Tibial nerve (tissue), 4 donors: Measurements from ENCODE around the gene RPRM. TPM values are rescaled to one million over a fixed set of nuclear protein-coding genes. Genes with fewer than 3 reads are reported as not detected.

Source experiments
- DNase-seq, 2 donors: peaks; one replicate each; pipeline ENCODE4 v3.0.0-alpha.2; 2019; ENCODE audit warnings: low spot score in 2 of 2
- H3K27ac ChIP-seq, 4 donors: fragments of 200-600 bp; sonication (generic) in 3 of 4; one replicate each; pipeline ENCODE4 v1.5.1; 2017 to 2019; ENCODE audit warnings: mild to moderate bottlenecking in 1 of 4
- H3K27me3 ChIP-seq, 2 donors: fragments of 200-600 bp; sonication (generic) in 1 of 2; one replicate each; pipeline versions ENCODE4 v1.5.1 to v1.6.0; 2017 to 2019
- H3K36me3 ChIP-seq, 3 donors: fragments of 200-600 bp; sonication (generic); one replicate each; pipeline ENCODE4 v1.5.1; 2018 to 2019
- H3K4me1 ChIP-seq, 4 donors: fragments of 200-600 bp; sonication (generic) in 3 of 4; one replicate each; pipeline ENCODE4 v1.5.1; 2017 to 2019
- H3K4me3 ChIP-seq, 4 donors: fragments of 200-600 bp; sonication (generic) in 3 of 4; one replicate each; pipeline ENCODE4 v1.5.1; 2017 to 2019; ENCODE audit warnings: mild to moderate bottlenecking in 1 of 4, moderate library complexity in 1 of 4
- H3K9me3 ChIP-seq, 4 donors: fragments of 200-600 bp; sonication (generic) in 3 of 4; one replicate each; pipeline ENCODE4 v1.5.1; 2017 to 2019
- EP300 ChIP-seq, 2 donors: sonication (generic); formaldehyde crosslinking; IDR thresholded peaks; one replicate each; pipeline ENCODE4 v1.6.1; 2017; ENCODE audit warnings: antibody characterized with exemption in 2 of 2, mild to moderate bottlenecking in 1 of 2
- POLR2A ChIP-seq, 2 donors: fragments of 450-650 bp; IDR thresholded peaks; one replicate each; pipeline ENCODE4 v1.6.1; 2017; ENCODE audit warnings: antibody characterized with exemption in 2 of 2, mild to moderate bottlenecking in 2 of 2, moderate library complexity in 2 of 2
- WGBS, 2 donors: methylation state at CpG; one replicate each; pipeline ENCODE4 v1.1.5; 2018; 5-methylcytosine and 5-hydroxymethylcytosine counted together
- total RNA-seq, 4 donors: library from RNA; depleted of rRNA; stranded (reverse); fragments of >200 nt; gene quantifications; one replicate each; pipeline ENCODE4 v1.1.0, GENCODE V29; 2016
- TF ChIP-seq, protein P1 (sequence below), 5 experiments: fragments of 200-600 bp in 3 of 5; fragments of 450-650 bp in 2 of 5; sonication (generic) in 3 of 5; IDR thresholded peaks; one replicate each; pipeline ENCODE4 v1.5.1; 2016 to 2019; ENCODE audit warnings: antibody characterized with exemption in 5 of 5, mild to moderate bottlenecking in 3 of 5, moderate library complexity in 2 of 5

RPRM gene
- total RNA-seq, 4 donors from 2014 or later: not detected

DNA sequence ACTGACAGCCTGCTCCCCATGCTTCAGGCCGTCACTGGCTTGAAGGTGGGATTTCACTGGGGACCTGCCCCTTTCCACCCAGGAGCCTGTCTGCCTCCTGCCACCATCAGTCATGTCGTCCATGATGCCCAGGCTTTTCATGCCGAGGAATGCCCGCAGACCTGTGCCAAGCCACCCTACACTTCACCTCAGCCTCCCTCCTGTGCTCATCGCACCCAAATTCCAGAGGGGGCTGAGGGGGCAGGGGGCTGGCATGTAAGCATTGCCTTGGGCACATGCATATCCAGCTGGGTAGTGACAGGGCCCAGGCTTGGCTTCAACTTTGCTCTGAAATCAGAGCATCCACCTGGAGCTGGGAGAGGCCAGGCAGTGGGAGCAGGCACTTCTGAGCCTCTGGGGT, 20.9 kb upstream of the RPRM start:
- Histone ChIP-seq H3K36me3 (no peaks in the 10 kb centered on the region), H3K27me3 (no peaks in the 10 kb centered on the region), H3K9me3 (peaks cover 0 to 3% (median 0%) of the 10 kb centered on the region in 4 donors), H3K4me1 (no peaks in the 10 kb centered on the region), H3K4me3 (no peak overlapping the region), H3K27ac (no peak overlapping the region)
- no peak for DNase-seq
- TF ChIP-seq, protein P1, sequence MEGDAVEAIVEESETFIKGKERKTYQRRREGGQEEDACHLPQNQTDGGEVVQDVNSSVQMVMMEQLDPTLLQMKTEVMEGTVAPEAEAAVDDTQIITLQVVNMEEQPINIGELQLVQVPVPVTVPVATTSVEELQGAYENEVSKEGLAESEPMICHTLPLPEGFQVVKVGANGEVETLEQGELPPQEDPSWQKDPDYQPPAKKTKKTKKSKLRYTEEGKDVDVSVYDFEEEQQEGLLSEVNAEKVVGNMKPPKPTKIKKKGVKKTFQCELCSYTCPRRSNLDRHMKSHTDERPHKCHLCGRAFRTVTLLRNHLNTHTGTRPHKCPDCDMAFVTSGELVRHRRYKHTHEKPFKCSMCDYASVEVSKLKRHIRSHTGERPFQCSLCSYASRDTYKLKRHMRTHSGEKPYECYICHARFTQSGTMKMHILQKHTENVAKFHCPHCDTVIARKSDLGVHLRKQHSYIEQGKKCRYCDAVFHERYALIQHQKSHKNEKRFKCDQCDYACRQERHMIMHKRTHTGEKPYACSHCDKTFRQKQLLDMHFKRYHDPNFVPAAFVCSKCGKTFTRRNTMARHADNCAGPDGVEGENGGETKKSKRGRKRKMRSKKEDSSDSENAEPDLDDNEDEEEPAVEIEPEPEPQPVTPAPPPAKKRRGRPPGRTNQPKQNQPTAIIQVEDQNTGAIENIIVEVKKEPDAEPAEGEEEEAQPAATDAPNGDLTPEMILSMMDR (IDR thresholded peaks at IDR 0.05): no peak
- no peak for TF ChIP-seq POLR2A (IDR thresholded peaks at IDR 0.05)
- no peak for TF ChIP-seq EP300 (IDR thresholded peaks at IDR 0.05)
- 88 to 92% methylated on average over 5 of the region's 5 CpGs for WGBS, 2 donors

DNA sequence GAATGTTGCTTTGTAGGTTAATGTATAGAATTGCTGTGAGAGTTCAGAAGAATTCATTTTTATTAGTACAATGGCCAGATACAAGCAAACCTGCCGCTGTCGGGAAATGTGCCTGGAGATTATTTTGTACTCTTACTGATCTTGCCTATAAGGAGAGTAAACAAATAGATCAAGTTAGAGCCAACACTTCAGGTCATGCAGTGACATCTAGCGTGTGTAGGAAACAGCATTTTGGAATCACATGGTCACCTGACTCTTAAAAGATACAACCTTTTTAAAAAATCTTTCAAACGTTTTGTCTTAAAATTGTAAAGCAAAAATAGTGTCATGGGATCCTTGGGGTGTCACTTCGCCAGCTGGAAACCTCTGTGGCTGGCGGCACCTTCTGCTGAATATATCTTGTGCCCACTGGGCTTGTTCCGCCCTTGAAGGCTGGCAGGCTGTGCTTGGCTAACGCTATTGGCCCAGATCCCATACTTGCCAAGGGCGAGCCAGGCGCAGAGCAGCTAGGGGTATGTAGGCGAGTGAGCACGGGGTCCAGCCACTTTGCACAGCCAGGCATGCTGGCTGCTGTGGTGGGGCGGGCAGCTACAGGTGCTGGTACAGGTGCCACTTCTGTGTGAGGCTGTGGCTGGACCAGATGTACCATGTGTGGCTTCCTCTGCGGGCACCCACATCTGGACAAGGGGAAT, 19.5 kb upstream of the RPRM start:
- H3K4me1 ChIP-seq: no peaks in the 10 kb centered on the region
- TF ChIP-seq EP300 (IDR thresholded peaks at IDR 0.05) (no peak), POLR2A (IDR thresholded peaks at IDR 0.05) (no peak)
- TF ChIP-seq, protein P1 (IDR thresholded peaks at IDR 0.05): no peak
- no peak overlapping the region for H3K27ac ChIP-seq
- no peak for DNase-seq
- no peaks in the 10 kb centered on the region for H3K36me3 ChIP-seq
- WGBS, 2 donors: 86% methylated on average over 10 to 14 of the region's 14 CpGs
- no peaks in the 10 kb centered on the region for H3K27me3 ChIP-seq
- no peaks in the 10 kb centered on the region for H3K9me3 ChIP-seq
- H3K4me3 ChIP-seq: no peak overlapping the region

GRCh38 chr2:153495725-153496124, 17.2 kb upstream of the RPRM start:
- H3K27me3 ChIP-seq: no peaks in the 10 kb centered on the region
- H3K9me3 ChIP-seq: no peaks in the 10 kb centered on the region
- H3K36me3 ChIP-seq: no peaks in the 10 kb centered on the region
- no peak for DNase-seq
- 4 to 20% methylated on average over 1 of the region's 1 CpG for whole genome bisulfite sequencing, 2 donors
- H3K4me1 ChIP-seq: no peaks in the 10 kb centered on the region
- H3K4me3 ChIP-seq: no peak overlapping the region
- no peak overlapping the region for H3K27ac ChIP-seq
- TF ChIP-seq EP300 (IDR thresholded peaks at IDR 0.05): no peak
- TF ChIP-seq, protein P1 (IDR thresholded peaks at IDR 0.05): no peak
- TF ChIP-seq POLR2A (IDR thresholded peaks at IDR 0.05): no peak

DNA sequence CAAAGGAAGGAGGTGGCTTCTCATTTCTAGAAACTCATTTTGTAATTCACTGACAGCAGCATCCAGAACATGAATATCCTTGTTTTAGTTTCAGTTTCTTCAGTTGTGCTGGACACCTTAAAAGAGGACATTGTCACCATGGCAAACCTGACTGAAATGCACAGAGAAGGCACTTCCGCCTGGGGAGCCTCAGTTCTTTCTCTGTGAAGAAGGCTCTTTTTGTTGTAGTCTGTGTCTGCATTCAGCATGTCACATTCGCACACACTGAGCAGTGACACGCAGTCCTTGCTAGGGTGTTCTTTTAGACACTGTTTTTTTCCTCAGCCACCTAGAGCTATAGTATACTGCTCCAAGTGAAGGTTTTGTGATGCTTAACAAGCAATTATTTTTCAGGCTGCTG, 9.5 kb upstream of the RPRM start:
- WGBS, 2 donors: 56 to 59% methylated on average over 3 of the region's 3 CpGs
- Histone ChIP-seq H3K4me3 (no peak overlapping the region), H3K27ac (no peak overlapping the region)

DNA sequence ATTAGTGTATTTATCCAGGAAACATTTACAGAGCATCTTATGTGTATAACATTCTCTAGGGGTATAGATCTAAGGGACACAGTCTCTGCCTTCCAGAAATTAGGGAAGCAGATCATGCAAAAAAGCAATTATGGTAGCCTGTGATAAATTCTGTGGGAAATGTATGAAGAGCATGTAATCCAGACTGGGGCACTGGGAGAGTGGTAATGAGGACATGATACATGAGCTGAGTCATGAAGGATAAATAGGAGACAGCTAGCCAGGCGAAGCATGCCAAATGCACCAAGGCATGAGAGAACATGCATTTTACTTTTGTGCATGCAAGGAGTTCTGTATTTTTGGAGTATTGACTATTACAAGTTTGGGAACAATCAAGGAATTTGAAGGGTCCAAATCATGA, 8.9 kb upstream of the RPRM start:
- H3K27ac ChIP-seq: no peak overlapping the region
- no peaks in the 10 kb centered on the region for H3K9me3 ChIP-seq
- 77 to 78% methylated on average over 1 of the region's 1 CpG for WGBS, 2 donors
- no peaks in the 10 kb centered on the region for H3K27me3 ChIP-seq
- no peak for DNase-seq
- H3K4me1 ChIP-seq: no peaks in the 10 kb centered on the region
- H3K4me3 ChIP-seq: no peak overlapping the region
- TF ChIP-seq EP300 (IDR thresholded peaks at IDR 0.05) (no peak), POLR2A (IDR thresholded peaks at IDR 0.05) (no peak)
- TF ChIP-seq, protein P1 (IDR thresholded peaks at IDR 0.05): no peak
- H3K36me3 ChIP-seq: no peaks in the 10 kb centered on the region

More for the DNA sequence above, 9.5 kb upstream of the RPRM start:
- Histone ChIP-seq H3K27me3 (no peaks in the 10 kb centered on the region), H3K4me1 (no peaks in the 10 kb centered on the region), H3K9me3 (no peaks in the 10 kb centered on the region), H3K36me3 (no peaks in the 10 kb centered on the region)
- TF ChIP-seq POLR2A (IDR thresholded peaks at IDR 0.05) (no peak), EP300 (IDR thresholded peaks at IDR 0.05) (no peak)
- TF ChIP-seq, protein P1 (IDR thresholded peaks at IDR 0.05): no peak
- no peak for DNase-seq
